Measurements from ENCODE around the gene PUM2. TPM values are rescaled to one million over a fixed set of nuclear protein-coding genes. Genes with fewer than 3 reads are reported as not detected.

The PUM2 gene
- total and polyA plus RNA-seq, 2 of the 8 experiments (the other 6 are each of a cell fraction or from before 2014, with no cell fraction given) = 46.6 to 114 TPM

- peak; percentile 16 for TF ChIP-seq KDM4A (IDR thresholded peaks at IDR 0.05; ENCODE audit: low read depth, low read length, severe bottlenecking)
- no peak for TF ChIP-seq BACH1 (IDR thresholded peaks at IDR 0.05; ENCODE audit: low read length)
- TF ChIP-seq CREB1 (IDR thresholded peaks at IDR 0.05) = no peak
- TF ChIP-seq, protein P1, sequence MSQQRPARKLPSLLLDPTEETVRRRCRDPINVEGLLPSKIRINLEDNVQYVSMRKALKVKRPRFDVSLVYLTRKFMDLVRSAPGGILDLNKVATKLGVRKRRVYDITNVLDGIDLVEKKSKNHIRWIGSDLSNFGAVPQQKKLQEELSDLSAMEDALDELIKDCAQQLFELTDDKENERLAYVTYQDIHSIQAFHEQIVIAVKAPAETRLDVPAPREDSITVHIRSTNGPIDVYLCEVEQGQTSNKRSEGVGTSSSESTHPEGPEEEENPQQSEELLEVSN (IDR thresholded peaks at IDR 0.05) = peak; percentile 83
- peak; percentile 7 for TF ChIP-seq NANOG (IDR thresholded peaks at IDR 0.05; ENCODE audit: insufficient read depth, low read depth, low read length, poor library complexity, severe bottlenecking)
- no peak for TF ChIP-seq SUZ12 (IDR thresholded peaks at IDR 0.05; ENCODE audit: low read length)
- TF ChIP-seq SP4 (IDR thresholded peaks at IDR 0.05; ENCODE audit: low read length) = no peak
- no peak for TF ChIP-seq BCL11A (IDR thresholded peaks at IDR 0.05; ENCODE audit: low read depth in 2 of 2, low read length in 2 of 2)
- TF ChIP-seq RAD21 (IDR thresholded peaks at IDR 0.05 in 1 of 2, conservative IDR thresholded peaks at IDR 0.05 in 1 of 2; ENCODE audit: low read depth in 2 of 2, low read length in 2 of 2) = no peak
- TF ChIP-seq POLR2AphosphoS5 (IDR thresholded peaks at IDR 0.05; ENCODE audit: low read depth, low read length) = peak; percentile 60
- 0 out of 4 replicates have a peak, but pooled peaks of 1 of the 2 experiments have one; percentile 60 for TF ChIP-seq SIN3A (conservative IDR thresholded peaks at IDR 0.05 in 1 of 2, IDR thresholded peaks at IDR 0.05 in 1 of 2; ENCODE audit: low read depth in 1 of 2, low read length in 2 of 2)
Observed at GRCh38 chr2:20350041-20350712, 467 bp downstream of the PUM2 start (continued).

Data from H1 (cell line).